ENCODE measurements around the gene SFTA2. TPM values are rescaled to one million over a fixed set of nuclear protein-coding genes. Genes with fewer than 3 reads are reported as not detected.

Gene SFTA2
- total and polyA plus RNA-seq, 2 of the 8 experiments (the other 6 are each of a cell fraction or from before 2014, with no cell fraction given): not detected

GRCh38 chr6:30883685-30884520 lies 48.1 kb downstream of the SFTA2 start, which contains the start of gene DDR1:
TSS of gene DDR1 (plus strand) at chr6:30884519. CDS start at chr6:30888730, 4,211 bp downstream.
- peak within 1 kb of the TSS; percentile 57 to 73 (median 69) for H3K9ac ChIP-seq (replicated peaks in 1 of 4; ENCODE audit: extremely low read depth in 1 of 4, low read depth in 3 of 4, low read length in 3 of 4)
- H3K27ac ChIP-seq (ENCODE audit: low read depth, low read length): peak within 1 kb of the TSS; percentile 86
- DNase-seq (ENCODE audit: low read depth in 1 of 2, low spot score in 2 of 2): peak in 1 of 2 experiments; percentile 76
- peak within 1 kb of the TSS; percentile 58 for H2BK120ac ChIP-seq (replicated peaks; ENCODE audit: low read depth, low read length)
- peak within 1 kb of the TSS; percentile 84 for H4K5ac ChIP-seq (ENCODE audit: insufficient read length, low read depth, low read length)
- H2AK5ac ChIP-seq (ENCODE audit: low read depth, low read length): peak within 1 kb of the TSS; percentile 57; the same call in 1 of the 2 replicates
- H3K9me3 ChIP-seq (ENCODE audit: insufficient read depth in 2 of 2, low read depth in 1 of 2, low read length in 1 of 2): no peaks in the 10 kb centered on the region
- peaks cover 38% of the 10 kb centered on the region for H3K23me2 ChIP-seq (ENCODE audit: low read depth, low read length)
- H2BK5ac ChIP-seq (ENCODE audit: low read depth, low read length): peak within 1 kb of the TSS; percentile 96
- H2AFZ ChIP-seq (ENCODE audit: low read length): no peak within 1 kb of the TSS
- H3K4me2 ChIP-seq (ENCODE audit: insufficient read depth in 1 of 2, low read depth in 2 of 2, low read length in 2 of 2): peak within 1 kb of the TSS; percentile 92 to 94
- CTCF ChIA-PET (ENCODE audit: partially characterized antibody): interaction anchor here (1.0 to 29.0 kb wide), 10 partner anchors 8 to 205 kb away, joined by 4 to 610 read pairs (median 16); partner anchors contain the start of gene VARS2
- peak within 1 kb of the TSS; percentile 7 for H3K14ac ChIP-seq (ENCODE audit: insufficient read length)
- POLR2A ChIA-PET (ENCODE audit: partially characterized antibody): interaction anchor here (0.8 to 19.5 kb wide), 20 partner anchors 10 to 288 kb away, joined by 3 to 452 read pairs (median 4); partner anchors contain the start of genes FLOT1, GTF2H4, IER3 and MDC1
- FAIRE-seq: no peak
- H3K4me3 ChIP-seq (ENCODE audit: extremely low read depth in 1 of 4, insufficient read depth in 2 of 4, low read depth in 3 of 4, low read length in 4 of 4): peak within 1 kb of the TSS; percentile 57 to 86 (median 80)
- peak within 1 kb of the TSS; percentile 57 for H4K91ac ChIP-seq (replicated peaks; ENCODE audit: insufficient read length, low read length)
- 1% methylated on average over 15 of the region's 62 CpGs; no CpG with 5 or more reads in 1 of the 2 experiments for WGBS, 2 experiments (ENCODE audit: extremely low coverage in 1 of 2, insufficient coverage in 1 of 2, insufficient read length in 1 of 2, insufficient replicate concordance in 2 of 2, low coverage in 1 of 2, low lambda C conversion rate in 2 of 2, missing lambda C conversion rate in 1 of 2)
- no peak within 1 kb of the TSS; the same call in none of the 2 replicates for H4K8ac ChIP-seq (ENCODE audit: extremely low read depth, insufficient read depth, low read length)
- H3K36me3 ChIP-seq (ENCODE audit: control insufficient read depth in 2 of 4, insufficient read depth in 4 of 4, low read length in 3 of 4): peaks cover under 1 to 5% (median 3%) of the 10 kb centered on the region in 4 experiments; a peak in 4 of 8 replicates
- H2BK20ac ChIP-seq (ENCODE audit: low read length): peak within 1 kb of the TSS; percentile 87; the same call in 1 of the 2 replicates
- H2BK12ac ChIP-seq (ENCODE audit: low read depth, low read length): peak within 1 kb of the TSS; percentile 65
- H3K18ac ChIP-seq (ENCODE audit: extremely low read depth, low read length): peak within 1 kb of the TSS; percentile 99
- H3K79me2 ChIP-seq (ENCODE audit: control insufficient read depth in 1 of 2, insufficient read depth in 2 of 2, low read length in 2 of 2): peaks cover 7 to 62% of the 10 kb centered on the region in 2 experiments
- peak within 1 kb of the TSS; percentile 97; the same call in 1 of the 2 replicates for H2BK15ac ChIP-seq (ENCODE audit: low read length)
- no peak within 1 kb of the TSS for H3K23ac ChIP-seq (ENCODE audit: insufficient read length)
- H3K27me3 ChIP-seq (replicated peaks in 1 of 4; ENCODE audit: control insufficient read depth in 3 of 4, extremely low read depth in 1 of 4, insufficient read depth in 3 of 4, low read length in 3 of 4): no peaks in the 10 kb centered on the region
- peak within 1 kb of the TSS; percentile 91 for H3K4ac ChIP-seq (replicated peaks; ENCODE audit: insufficient read length, low read depth, low read length)
- H3K4me1 ChIP-seq (replicated peaks in 1 of 4; ENCODE audit: control insufficient read depth in 3 of 4, insufficient read depth in 4 of 4, low read length in 3 of 4): peaks cover 12 to 52% (median 37%) of the 10 kb centered on the region in 4 experiments
- H3K56ac ChIP-seq (replicated peaks; ENCODE audit: insufficient read length, low read depth, low read length): peak within 1 kb of the TSS; percentile 72
- H3K79me1 ChIP-seq (ENCODE audit: low read depth, low read length): peaks cover 15% of the 10 kb centered on the region
- H4K20me1 ChIP-seq (replicated peaks in 1 of 2; ENCODE audit: control insufficient read depth in 1 of 2, insufficient read depth in 2 of 2, low read length in 2 of 2): peaks cover 0 to 14% of the 10 kb centered on the region in 2 experiments
- TF ChIP-seq EZH2 (IDR thresholded peaks at IDR 0.05; ENCODE audit: low read depth, low read length, severe bottlenecking) (no peak), NANOG (IDR thresholded peaks at IDR 0.05; ENCODE audit: insufficient read depth, low read depth, low read length, poor library complexity, severe bottlenecking) (no peak), PHF8 (conservative IDR thresholded peaks at IDR 0.05; ENCODE audit: low read depth, low read length) (0 out of 2 replicates have a peak, but pooled peaks have one; percentile 12), POLR2AphosphoS5 (IDR thresholded peaks at IDR 0.05; ENCODE audit: low read depth, low read length) (0 out of 2 replicates have a peak, but pooled peaks have one; percentile 33), SIN3A (conservative IDR thresholded peaks at IDR 0.05 in 1 of 2, IDR thresholded peaks at IDR 0.05 in 1 of 2; ENCODE audit: low read depth in 1 of 2, low read length in 2 of 2) (peak in 1 of 2 experiments; percentile 17; a peak in 1 of 4 replicates), MAX (IDR thresholded peaks at IDR 0.05) (no peak), SAP30 (IDR thresholded peaks at IDR 0.05; ENCODE audit: insufficient read depth, insufficient replicate concordance, low read length) (no peak), RXRA (IDR thresholded peaks at IDR 0.05; ENCODE audit: insufficient read depth, low read depth, low read length) (no peak), FOSL1 (IDR thresholded peaks at IDR 0.05; ENCODE audit: insufficient read depth, low read depth, low read length) (no peak)
